ENCODE results near the gene LAG3.

The LAG3 gene

DNA sequence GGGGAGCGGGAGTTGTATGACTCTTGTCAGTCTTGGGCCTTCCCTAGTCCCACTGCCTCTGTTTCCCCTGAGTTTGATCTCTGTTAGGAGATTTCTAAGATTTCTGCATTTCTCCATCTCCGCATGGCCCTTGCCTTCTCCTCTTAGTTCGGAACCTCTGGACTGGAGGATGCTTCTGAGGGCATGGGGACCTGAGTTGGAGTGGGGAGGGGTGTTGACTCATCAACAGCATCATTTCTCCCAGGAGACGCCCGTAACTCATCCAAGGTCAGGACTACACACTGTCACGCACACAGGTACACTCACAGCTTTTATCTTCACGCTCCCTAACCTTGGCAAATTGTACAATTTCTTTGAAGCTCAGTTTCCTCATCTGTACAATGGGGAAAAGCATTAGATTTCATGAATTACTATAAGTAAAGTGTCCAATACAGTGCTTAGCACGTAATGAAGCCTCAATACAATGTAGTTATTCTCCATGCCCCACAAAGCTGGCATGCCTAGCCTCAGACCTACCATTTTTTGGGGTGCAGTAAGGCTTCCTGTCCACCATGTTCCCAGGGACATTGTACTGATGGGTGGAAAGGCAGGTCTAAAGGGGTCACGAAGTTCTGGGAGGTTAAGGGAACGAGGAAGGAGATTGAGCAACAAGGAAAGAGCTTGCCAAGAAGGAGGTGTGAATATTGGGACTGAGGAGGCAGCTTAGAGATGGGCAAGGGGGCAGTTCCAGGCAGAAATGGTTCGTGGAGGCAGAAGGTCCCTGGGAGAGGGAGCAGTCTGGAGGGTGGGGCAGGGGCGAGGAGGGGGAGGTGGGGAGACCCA lies 600 bp upstream of the LAG3 start:
- H3K9me3 ChIP-seq (ENCODE audit: control insufficient read depth, low read length), result no peaks in the 10 kb centered on the region
- no peak overlapping the region for H3K27ac ChIP-seq (ENCODE audit: insufficient read depth, low read depth, low read length, poor library complexity, severe bottlenecking)
- H3K4me3 ChIP-seq (ENCODE audit: insufficient read depth, low read depth, low read length), result no peak overlapping the region
- peaks cover 37% of the 10 kb centered on the region for H3K36me3 ChIP-seq (ENCODE audit: control insufficient read depth, insufficient read depth, low read length)
- 81 to 84% methylated on average over 12 of the region's 12 CpGs for WGBS, 2 experiments
- peaks cover 32% of the 10 kb centered on the region for H3K4me1 ChIP-seq (ENCODE audit: control insufficient read depth, insufficient read depth, low read length)
- H3K27me3 ChIP-seq (ENCODE audit: control insufficient read depth, insufficient read depth, low read length, poor library complexity, severe bottlenecking), result peaks cover 21% of the 10 kb centered on the region

DNA sequence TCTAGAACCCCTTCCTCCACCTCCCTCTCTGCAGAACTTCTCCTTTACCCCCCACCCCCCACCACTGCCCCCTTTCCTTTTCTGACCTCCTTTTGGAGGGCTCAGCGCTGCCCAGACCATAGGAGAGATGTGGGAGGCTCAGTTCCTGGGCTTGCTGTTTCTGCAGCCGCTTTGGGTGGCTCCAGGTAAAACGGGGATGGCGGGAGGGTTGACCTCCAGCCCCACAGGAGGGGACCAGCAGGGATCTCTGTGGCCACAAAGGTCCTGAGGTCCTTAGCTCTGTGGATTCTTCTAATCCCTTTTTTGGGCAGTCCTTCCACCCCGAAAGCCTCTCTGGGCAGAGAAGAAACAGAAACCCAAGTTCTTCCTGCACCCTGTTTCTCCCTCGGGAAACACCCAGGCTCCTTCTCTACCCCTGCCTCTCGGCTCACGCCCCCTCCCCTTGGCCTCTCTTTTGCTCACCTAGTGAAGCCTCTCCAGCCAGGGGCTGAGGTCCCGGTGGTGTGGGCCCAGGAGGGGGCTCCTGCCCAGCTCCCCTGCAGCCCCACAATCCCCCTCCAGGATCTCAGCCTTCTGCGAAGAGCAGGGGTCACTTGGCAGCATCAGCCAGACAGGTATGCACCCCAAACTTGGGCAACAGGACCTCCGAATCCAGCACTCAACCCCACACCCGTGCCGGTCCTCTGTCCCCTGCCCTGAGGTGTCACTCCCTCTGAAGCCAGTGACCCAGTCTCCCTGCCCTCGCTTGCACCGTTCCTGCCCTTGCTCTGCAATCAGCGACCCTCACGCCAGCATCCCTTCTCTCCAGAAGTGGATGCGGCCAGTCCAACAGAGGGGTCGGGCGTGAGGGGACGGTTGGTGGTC lies 638 bp downstream of the LAG3 start:
- 36 to 39% methylated on average over 21 of the region's 21 CpGs for WGBS, 2 experiments
- H3K27ac ChIP-seq (ENCODE audit: insufficient read depth, low read depth, low read length, poor library complexity, severe bottlenecking), result no peak overlapping the region

DNA sequence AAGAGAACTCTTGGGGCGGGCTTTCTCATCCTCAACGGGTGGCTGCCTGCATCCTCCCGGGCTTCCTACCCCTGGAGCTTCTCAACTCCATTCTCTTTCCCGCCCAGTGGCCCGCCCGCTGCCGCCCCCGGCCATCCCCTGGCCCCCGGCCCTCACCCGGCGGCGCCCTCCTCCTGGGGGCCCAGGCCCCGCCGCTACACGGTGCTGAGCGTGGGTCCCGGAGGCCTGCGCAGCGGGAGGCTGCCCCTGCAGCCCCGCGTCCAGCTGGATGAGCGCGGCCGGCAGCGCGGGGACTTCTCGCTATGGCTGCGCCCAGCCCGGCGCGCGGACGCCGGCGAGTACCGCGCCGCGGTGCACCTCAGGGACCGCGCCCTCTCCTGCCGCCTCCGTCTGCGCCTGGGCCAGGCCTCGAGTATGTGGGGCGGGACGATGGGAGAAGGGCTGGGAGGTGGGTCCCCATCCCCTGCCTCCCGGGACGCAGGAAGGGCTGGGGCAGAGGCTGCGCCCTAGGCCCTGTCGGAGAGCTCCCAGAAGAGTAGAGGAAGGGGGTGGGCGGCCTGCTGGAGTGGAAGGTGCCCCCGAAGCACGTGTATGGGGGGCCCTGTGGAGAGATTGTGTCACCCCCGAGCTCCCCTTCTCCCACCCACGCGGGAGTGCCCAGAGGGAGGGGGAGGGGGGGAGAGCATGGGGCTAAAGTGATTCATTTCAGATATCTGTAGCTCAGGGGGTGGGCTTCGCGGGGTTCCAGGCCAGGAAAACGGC lies 1.5 kb downstream of the LAG3 start:
- Histone ChIP-seq H3K4me3 (ENCODE audit: insufficient read depth, low read depth, low read length) (peak overlapping the region; percentile 14), H3K4me1 (ENCODE audit: control insufficient read depth, insufficient read depth, low read length) (peaks cover 43% of the 10 kb centered on the region), H3K27ac (ENCODE audit: insufficient read depth, low read depth, low read length, poor library complexity, severe bottlenecking) (no peak overlapping the region), H3K9me3 (ENCODE audit: control insufficient read depth, low read length) (no peaks in the 10 kb centered on the region), H3K36me3 (ENCODE audit: control insufficient read depth, insufficient read depth, low read length) (peaks cover 37% of the 10 kb centered on the region), H3K27me3 (ENCODE audit: control insufficient read depth, insufficient read depth, low read length, poor library complexity, severe bottlenecking) (peaks cover 28% of the 10 kb centered on the region)
- 14 to 15% methylated on average over 60 of the region's 60 CpGs for WGBS, 2 experiments

More for the DNA sequence above, 638 bp downstream of the LAG3 start:
- peaks cover 37% of the 10 kb centered on the region for H3K36me3 ChIP-seq (ENCODE audit: control insufficient read depth, insufficient read depth, low read length)
- no peaks in the 10 kb centered on the region for H3K9me3 ChIP-seq (ENCODE audit: control insufficient read depth, low read length)
- H3K4me3 ChIP-seq (ENCODE audit: insufficient read depth, low read depth, low read length), result peak overlapping the region; percentile 14
- H3K4me1 ChIP-seq (ENCODE audit: control insufficient read depth, insufficient read depth, low read length), result peaks cover 37% of the 10 kb centered on the region
- H3K27me3 ChIP-seq (ENCODE audit: control insufficient read depth, insufficient read depth, low read length, poor library complexity, severe bottlenecking), result peaks cover 28% of the 10 kb centered on the region

DNA sequence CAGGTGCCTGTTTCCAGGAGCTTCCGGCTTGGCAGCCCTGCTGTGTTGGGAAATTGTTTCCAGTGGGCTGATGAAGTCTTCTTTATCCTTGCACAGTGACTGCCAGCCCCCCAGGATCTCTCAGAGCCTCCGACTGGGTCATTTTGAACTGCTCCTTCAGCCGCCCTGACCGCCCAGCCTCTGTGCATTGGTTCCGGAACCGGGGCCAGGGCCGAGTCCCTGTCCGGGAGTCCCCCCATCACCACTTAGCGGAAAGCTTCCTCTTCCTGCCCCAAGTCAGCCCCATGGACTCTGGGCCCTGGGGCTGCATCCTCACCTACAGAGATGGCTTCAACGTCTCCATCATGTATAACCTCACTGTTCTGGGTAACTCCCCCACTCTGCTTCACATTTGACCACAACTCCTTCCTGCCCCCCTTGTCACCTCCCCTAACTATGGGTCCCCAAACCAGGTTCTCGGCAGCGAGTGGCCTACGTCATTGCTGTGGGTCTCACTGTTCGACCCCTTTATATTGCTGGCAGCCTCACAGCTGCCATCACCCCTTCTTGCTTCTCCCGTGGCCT lies 2.3 kb downstream of the LAG3 start:
- H3K27ac ChIP-seq (ENCODE audit: insufficient read depth, low read depth, low read length, poor library complexity, severe bottlenecking), result no peak overlapping the region
- H3K4me1 ChIP-seq (ENCODE audit: control insufficient read depth, insufficient read depth, low read length), result peaks cover 43% of the 10 kb centered on the region
- no peak overlapping the region for H3K4me3 ChIP-seq (ENCODE audit: insufficient read depth, low read depth, low read length)
- peaks cover 28% of the 10 kb centered on the region for H3K27me3 ChIP-seq (ENCODE audit: control insufficient read depth, insufficient read depth, low read length, poor library complexity, severe bottlenecking)
- H3K9me3 ChIP-seq (ENCODE audit: control insufficient read depth, low read length), result no peaks in the 10 kb centered on the region
- peaks cover 34% of the 10 kb centered on the region for H3K36me3 ChIP-seq (ENCODE audit: control insufficient read depth, insufficient read depth, low read length)
- 92% methylated on average over 15 of the region's 15 CpGs for WGBS, 2 experiments

DNA sequence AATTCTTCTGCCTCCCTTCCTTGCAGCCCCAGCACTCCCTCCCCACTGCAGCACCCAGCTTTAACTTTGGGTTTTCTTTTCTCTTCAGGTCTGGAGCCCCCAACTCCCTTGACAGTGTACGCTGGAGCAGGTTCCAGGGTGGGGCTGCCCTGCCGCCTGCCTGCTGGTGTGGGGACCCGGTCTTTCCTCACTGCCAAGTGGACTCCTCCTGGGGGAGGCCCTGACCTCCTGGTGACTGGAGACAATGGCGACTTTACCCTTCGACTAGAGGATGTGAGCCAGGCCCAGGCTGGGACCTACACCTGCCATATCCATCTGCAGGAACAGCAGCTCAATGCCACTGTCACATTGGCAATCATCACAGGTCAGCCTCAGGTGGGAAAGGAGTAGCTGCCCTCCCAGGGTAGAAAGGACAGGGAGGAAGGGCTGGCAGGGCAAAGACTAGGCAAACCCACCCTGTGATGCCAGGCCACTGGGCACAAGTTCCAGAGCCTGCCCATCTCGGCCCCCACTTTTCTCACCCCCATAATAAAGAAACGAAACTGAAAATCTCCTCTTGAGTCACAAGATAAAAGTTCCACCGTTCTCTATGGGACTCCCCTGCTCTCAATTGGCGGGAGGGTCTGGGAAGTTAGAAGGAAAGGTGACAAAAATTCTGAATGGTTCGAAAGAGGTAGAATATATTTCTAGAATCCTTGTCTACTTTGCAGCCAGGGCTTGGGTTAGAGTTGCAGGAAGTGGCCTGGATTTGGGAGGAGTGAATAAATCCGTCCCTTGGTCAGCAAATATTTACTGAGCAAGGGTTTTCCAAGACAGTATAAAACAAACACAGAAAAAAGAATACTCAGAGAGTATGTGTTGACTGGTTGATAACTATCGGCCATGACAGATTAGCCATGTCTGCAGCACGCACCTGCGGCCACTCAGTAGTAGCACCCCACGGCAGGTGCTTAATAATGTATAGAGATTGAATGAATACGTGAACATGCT lies 3.2 kb downstream of the LAG3 start:
- Histone ChIP-seq H3K27ac (ENCODE audit: insufficient read depth, low read depth, low read length, poor library complexity, severe bottlenecking) (no peak overlapping the region), H3K4me3 (ENCODE audit: insufficient read depth, low read depth, low read length) (no peak overlapping the region), H3K27me3 (ENCODE audit: control insufficient read depth, insufficient read depth, low read length, poor library complexity, severe bottlenecking) (peaks cover 28% of the 10 kb centered on the region), H3K36me3 (ENCODE audit: control insufficient read depth, insufficient read depth, low read length) (peaks cover 25% of the 10 kb centered on the region), H3K9me3 (ENCODE audit: control insufficient read depth, low read length) (no peaks in the 10 kb centered on the region), H3K4me1 (ENCODE audit: control insufficient read depth, insufficient read depth, low read length) (peaks cover 39% of the 10 kb centered on the region)
- 86 to 90% methylated on average over 16 of the region's 16 CpGs for WGBS, 2 experiments

DNA sequence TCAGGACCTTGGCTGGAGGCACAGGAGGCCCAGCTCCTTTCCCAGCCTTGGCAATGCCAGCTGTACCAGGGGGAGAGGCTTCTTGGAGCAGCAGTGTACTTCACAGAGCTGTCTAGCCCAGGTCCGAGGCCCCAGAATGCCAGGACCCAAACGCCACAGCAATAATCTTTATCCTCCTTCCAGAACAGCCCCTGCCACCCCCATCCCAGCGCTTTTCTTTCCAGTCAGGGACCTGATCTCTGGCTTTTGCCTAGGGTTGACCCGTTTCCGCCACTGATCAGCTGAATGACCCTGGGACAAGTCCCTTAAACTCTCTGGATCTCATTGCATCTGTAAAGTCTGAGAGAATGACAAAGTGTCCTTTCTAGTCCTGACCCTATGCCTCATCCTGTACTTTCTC lies 5.1 kb downstream of the LAG3 start:
- WGBS, 2 experiments, result 88 to 89% methylated on average over 5 of the region's 5 CpGs
- H3K4me1 ChIP-seq (ENCODE audit: control insufficient read depth, insufficient read depth, low read length), result peaks cover 38% of the 10 kb centered on the region
- H3K27ac ChIP-seq (ENCODE audit: insufficient read depth, low read depth, low read length, poor library complexity, severe bottlenecking), result no peak overlapping the region
- peaks cover 28% of the 10 kb centered on the region for H3K27me3 ChIP-seq (ENCODE audit: control insufficient read depth, insufficient read depth, low read length, poor library complexity, severe bottlenecking)
- no peaks in the 10 kb centered on the region for H3K9me3 ChIP-seq (ENCODE audit: control insufficient read depth, low read length)
- H3K36me3 ChIP-seq (ENCODE audit: control insufficient read depth, insufficient read depth, low read length), result peaks cover 14% of the 10 kb centered on the region
- H3K4me3 ChIP-seq (ENCODE audit: insufficient read depth, low read depth, low read length), result no peak overlapping the region

DNA sequence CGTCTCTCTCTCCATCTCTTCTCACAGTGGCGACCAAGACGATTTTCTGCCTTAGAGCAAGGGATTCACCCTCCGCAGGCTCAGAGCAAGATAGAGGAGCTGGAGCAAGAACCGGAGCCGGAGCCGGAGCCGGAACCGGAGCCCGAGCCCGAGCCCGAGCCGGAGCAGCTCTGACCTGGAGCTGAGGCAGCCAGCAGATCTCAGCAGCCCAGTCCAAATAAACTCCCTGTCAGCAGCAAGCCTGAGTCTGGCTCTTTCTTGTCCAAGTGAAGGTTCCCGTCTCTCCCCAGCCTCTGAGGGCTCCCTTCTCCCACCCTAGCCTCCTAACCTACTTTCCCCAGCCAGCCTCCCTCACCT lies 5.9 kb downstream of the LAG3 start:
- H3K27me3 ChIP-seq (ENCODE audit: control insufficient read depth, insufficient read depth, low read length, poor library complexity, severe bottlenecking), result peaks cover 21% of the 10 kb centered on the region
- H3K36me3 ChIP-seq (ENCODE audit: control insufficient read depth, insufficient read depth, low read length), result peaks cover 14% of the 10 kb centered on the region
- H3K9me3 ChIP-seq (ENCODE audit: control insufficient read depth, low read length), result no peaks in the 10 kb centered on the region
- H3K4me1 ChIP-seq (ENCODE audit: control insufficient read depth, insufficient read depth, low read length), result peaks cover 38% of the 10 kb centered on the region
- WGBS, 2 experiments, result 21 to 22% methylated on average over 14 of the region's 14 CpGs
- H3K27ac ChIP-seq (ENCODE audit: insufficient read depth, low read depth, low read length, poor library complexity, severe bottlenecking), result no peak overlapping the region
- peak overlapping the region; percentile 3 for H3K4me3 ChIP-seq (ENCODE audit: insufficient read depth, low read depth, low read length)

DNA sequence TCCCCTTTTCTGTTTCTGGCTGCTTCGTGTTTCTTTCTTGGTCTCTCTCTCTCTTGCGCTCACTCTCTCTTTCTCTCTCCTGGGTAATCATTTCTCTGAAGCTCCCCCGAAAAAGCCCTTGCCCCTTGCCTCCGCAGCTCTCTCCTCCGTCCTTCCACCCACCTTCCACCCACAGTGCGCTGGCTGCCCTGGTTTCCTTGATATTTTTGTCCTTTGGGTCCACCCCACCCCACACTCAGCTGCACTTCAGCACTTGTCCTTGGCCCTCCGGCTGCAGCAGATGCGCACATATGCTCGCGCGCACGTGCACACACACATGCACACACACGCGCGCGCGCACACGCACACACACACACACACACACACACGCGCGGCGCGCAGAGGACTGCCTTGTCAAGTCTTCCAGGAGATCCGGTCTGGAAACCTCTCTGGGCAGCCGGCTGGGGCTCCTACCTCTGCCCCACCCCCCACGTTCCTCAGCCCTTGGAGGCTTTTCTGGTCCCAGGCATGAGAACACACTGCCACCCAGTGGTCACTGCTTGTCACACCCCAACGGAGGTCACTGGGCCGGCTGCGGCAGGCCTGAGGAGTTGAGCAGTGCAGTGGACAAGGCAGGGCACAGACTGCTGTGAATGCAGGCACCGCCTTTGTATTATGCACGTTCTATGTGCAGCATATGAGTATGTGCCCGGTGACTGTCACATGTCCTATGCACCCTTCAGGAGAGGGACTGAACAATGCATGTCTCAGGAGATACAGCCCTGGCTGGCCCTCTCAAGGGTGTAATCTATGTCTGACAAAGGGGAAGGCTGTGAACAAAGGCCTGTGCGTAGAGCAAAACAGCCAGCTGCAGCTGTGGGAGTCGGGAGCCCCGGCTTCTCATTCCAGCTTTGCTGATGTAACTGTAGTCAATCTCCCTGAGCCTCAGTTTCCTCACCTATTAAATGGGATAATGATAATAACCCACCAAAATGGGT lies 6.5 kb downstream of the LAG3 start:
- Histone ChIP-seq H3K27ac (ENCODE audit: insufficient read depth, low read depth, low read length, poor library complexity, severe bottlenecking) (peak overlapping the region; percentile 91), H3K9me3 (ENCODE audit: control insufficient read depth, low read length) (no peaks in the 10 kb centered on the region), H3K4me3 (ENCODE audit: insufficient read depth, low read depth, low read length) (peak overlapping the region; percentile 20), H3K27me3 (ENCODE audit: control insufficient read depth, insufficient read depth, low read length, poor library complexity, severe bottlenecking) (peaks cover 14% of the 10 kb centered on the region), H3K36me3 (ENCODE audit: control insufficient read depth, insufficient read depth, low read length) (peaks cover 14% of the 10 kb centered on the region), H3K4me1 (ENCODE audit: control insufficient read depth, insufficient read depth, low read length) (peaks cover 38% of the 10 kb centered on the region)
- WGBS, 2 experiments, result 5 to 6% methylated on average over 35 of the region's 35 CpGs

Measured in ectodermal cell (in vitro differentiated cells).